M059J (cell line): Measurements from ENCODE around the gene BICDL1. TPM values are rescaled to one million over a fixed set of nuclear protein-coding genes. Genes with fewer than 3 reads are reported as not detected.
A peak's percentile ranks its signal among the peaks of the same experiment; 100 is the strongest.
"Not testable (repeated sequence)": the region's sequence is repeated elsewhere in the genome, so short reads cannot be mapped to it uniquely, and the experiment has no call there.

Experiments
- DNase-seq: peaks from one replicate; pipeline ENCODE4 v3.0.0-alpha.2; 2012; ENCODE audit warnings: low read depth
- total RNA-seq: library from RNA; depleted of rRNA; stranded (reverse); fragments of >200 nt; shearing (Covaris generic); gene quantifications from 2 replicates; pipeline ENCODE4 v1.2.3, GENCODE V29; 2014

The BICDL1 gene
- total RNA-seq, 1 experiment from 2014 or later: 0.89 TPM

- peak; percentile 55 for DNase-seq
These were observed 17.4 kb downstream of the BICDL1 start for GRCh38 chr12:120006258-120006975.

- DNase-seq: no peak
These were observed 18.2 kb downstream of the BICDL1 start for GRCh38 chr12:120007272-120007671.

- DNase-seq: peak; percentile 11
These were observed 21.7 kb downstream of the BICDL1 start for GRCh38 chr12:120010661-120011230.

GRCh38 chr12:120012067-120012621, 23.1 kb downstream of the BICDL1 start:
- DNase-seq: peak; percentile 89

- peak; percentile 74 for DNase-seq
These were observed 24.8 kb downstream of the BICDL1 start for GRCh38 chr12:120013659-120014380.

GRCh38 chr12:120014381-120014735, 25.3 kb downstream of the BICDL1 start:
- not testable (repeated sequence) for DNase-seq

GRCh38 chr12:120015313-120015712, 26.3 kb downstream of the BICDL1 start:
- DNase-seq: no peak

- not testable (repeated sequence) for DNase-seq
These were observed 27.2 kb downstream of the BICDL1 start for GRCh38 chr12:120016199-120016598.

- DNase-seq: no peak
These were observed 30.2 kb downstream of the BICDL1 start for GRCh38 chr12:120019197-120019596.

- DNase-seq: no peak
These were observed 30.9 kb downstream of the BICDL1 start for GRCh38 chr12:120019938-120020337.

- DNase-seq: no peak
These were observed 35.2 kb downstream of the BICDL1 start for GRCh38 chr12:120024193-120024592.

GRCh38 chr12:120025640-120026039, 36.6 kb downstream of the BICDL1 start:
- DNase-seq: no peak

- DNase-seq: no peak
These were observed 43.2 kb downstream of the BICDL1 start for GRCh38 chr12:120032242-120032641.

GRCh38 chr12:120037851-120038250, 48.8 kb downstream of the BICDL1 start:
- DNase-seq: peak; percentile 60

- no peak for DNase-seq
These were observed 50.7 kb downstream of the BICDL1 start for GRCh38 chr12:120039711-120040110.

- DNase-seq: no peak
These were observed 52.6 kb downstream of the BICDL1 start for GRCh38 chr12:120041386-120042231.

GRCh38 chr12:120045367-120045766, 56.3 kb downstream of the BICDL1 start:
- DNase-seq: not testable (repeated sequence)

GRCh38 chr12:120047072-120047471, 58.0 kb downstream of the BICDL1 start:
- no peak for DNase-seq

- DNase-seq: no peak
These were observed 59.2 kb downstream of the BICDL1 start for GRCh38 chr12:120048263-120048662.

GRCh38 chr12:120049426-120049825, 60.4 kb downstream of the BICDL1 start:
- DNase-seq: no peak

GRCh38 chr12:120051535-120051934, 62.5 kb downstream of the BICDL1 start:
- DNase-seq: no peak

GRCh38 chr12:120054293-120054692, 65.3 kb downstream of the BICDL1 start:
- DNase-seq: no peak
